Measurements from ENCODE around the gene ARMH1.
"Not testable (repeated sequence)": the region's sequence is repeated elsewhere in the genome, so short reads cannot be mapped to it uniquely, and the experiment has no call there.

Gene ARMH1

DNA sequence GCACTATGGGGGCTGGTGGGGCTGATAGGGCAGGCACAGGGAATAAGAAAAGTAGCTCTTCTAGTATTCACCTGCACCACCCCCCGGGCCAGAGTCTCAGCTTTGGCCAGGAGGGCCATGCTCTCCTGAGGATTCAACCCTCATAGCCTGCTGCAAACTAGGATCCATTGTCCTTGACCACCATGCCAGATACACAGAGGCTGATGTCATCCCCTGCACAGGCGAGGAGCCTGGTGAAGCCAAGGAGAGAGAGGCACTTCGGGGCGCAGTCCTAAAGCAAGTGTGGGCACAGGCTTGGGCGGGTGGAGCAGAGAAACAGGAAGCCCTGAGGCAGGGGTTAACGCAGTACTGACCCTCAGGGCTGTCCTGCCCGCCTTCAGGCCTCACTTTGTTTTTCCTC is 29.7 kb upstream of the ARMH1 start:
- DNase-seq (ENCODE audit: low spot score) = no peak

DNA sequence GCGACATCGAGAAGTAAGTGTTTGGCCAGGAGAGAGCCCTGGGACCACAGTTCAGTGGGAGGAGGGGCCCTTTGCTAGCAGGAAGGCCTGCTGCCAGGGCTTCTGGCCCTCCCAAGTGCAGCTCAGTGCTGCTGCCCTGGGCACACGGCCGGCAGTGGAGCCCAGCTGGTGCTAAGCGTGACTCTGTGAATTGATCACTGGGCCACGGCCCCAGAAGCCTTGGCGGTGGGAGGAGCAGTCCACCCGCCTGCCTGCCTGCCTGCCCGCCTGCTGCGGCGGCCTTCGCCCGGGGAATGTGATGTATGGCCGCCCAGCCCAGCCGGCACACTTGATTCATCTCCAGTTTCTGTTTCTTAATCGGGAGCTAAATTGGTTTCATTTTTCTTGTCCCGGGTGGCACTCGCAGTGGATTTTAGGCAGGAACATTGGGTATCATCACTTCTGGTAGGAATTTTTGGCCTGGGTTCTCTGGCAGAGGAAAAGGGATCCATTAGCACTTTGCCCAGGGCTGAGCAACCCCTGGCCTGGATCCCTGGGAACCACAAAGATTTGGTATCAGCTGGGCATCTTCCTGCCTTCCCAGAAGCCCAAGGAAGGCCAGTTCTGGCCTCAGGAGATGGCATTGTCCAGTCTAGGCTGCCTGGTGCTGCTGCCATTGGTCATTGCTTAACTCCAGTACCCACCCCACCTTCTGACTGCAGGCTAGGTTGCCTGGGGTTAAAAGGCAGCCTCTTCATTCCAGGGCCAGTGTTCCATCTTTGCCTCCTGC is 28.9 kb upstream of the ARMH1 start:
- peak; percentile 76 for DNase-seq (ENCODE audit: low spot score)

DNA sequence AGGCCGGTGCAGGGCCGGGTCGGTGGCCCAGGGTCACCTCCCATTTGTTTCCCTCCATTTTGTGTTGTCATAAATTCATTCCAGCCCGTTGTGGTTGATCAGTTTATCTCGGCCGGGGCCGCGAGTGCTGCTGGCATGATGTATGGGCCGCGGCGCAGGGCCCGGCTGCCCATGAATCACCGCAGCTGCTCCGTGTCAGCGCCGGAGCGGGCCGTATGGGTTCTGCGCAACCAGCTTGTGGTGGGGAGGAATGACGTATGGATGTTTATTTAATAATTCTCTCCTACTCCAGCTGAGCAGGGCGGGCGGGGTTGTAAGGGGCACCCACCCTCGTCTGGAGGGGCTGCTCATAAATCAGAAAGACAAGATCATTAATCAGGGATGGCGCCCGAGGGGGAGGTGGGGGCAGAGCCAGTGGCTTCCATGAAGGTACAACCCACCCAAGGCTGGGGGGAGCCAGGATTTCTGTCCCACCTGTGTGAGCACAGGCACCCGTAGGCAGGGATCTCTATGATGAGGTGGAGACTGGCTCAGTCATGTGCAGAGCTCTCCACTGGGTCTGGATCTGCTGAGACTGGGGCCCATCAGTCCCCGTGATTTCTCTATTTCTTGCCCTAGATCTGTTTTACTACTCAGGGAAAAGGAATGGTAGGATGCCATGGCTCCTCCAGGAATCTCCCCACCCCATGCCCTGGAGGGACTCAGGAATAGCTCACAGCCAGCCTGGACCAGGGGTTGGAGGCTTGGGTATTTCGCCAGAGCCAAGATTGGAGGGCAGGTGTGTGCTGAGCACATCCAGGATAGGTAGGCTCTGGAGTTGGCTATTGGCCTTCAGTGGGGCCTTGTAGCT is 28.0 kb upstream of the ARMH1 start:
- DNase-seq (ENCODE audit: low spot score) = no peak

DNA sequence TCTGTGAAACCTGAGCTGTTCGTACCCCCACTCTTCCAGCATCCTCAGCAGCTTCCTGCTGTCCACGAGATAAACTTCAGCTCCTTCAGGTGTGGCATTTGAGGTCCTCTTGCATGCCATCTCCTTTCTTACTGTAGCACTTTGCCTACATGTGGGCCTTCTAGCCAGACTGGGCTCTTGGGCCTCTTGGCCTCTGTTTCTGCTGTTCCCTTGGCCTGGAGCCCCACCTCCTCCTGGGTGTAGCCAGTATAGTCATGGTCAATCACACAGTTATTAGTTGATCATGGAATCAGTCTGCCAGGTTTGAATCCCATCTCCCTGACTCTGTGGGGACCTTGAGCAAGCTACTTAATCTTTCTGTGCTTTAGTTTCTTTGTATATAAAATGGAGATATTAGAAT is 26.6 kb upstream of the ARMH1 start:
- no peak for DNase-seq (ENCODE audit: low spot score)

DNA sequence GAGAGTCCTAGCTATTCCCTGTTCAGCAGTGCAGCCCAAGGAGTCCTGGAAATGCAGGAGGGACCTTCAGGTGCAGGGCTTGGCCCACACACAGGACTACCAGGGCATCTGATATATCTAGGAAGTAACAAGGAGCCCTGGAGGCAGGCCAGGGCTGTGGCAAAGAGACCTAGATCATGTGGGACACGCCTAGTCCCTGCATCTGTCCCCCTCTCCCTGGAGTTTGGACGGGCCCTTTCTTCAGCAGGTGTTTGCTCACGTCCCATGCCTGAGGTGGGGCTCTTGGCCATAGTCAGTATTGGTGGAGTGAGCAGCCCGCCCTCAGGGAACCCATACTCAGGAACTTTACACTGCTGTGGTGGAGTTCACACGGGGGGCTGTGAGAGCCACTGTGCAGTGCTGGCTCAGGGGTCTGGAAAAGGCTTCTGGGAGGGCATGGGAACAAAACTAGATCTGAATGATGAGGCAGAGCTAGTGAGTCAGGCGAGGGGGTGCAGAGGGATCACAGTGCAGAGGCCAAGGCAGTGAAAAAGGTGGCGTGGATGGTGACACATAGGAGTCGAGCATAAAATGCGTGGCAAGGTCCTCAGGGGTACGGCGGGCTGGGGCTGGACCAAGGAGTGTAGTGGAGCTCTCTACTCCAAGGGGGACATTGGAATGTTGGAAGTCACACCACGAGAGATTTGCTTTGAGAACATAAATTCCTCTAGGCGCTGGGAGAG is 25.8 kb upstream of the ARMH1 start:
- no peak for DNase-seq (ENCODE audit: low spot score)

DNA sequence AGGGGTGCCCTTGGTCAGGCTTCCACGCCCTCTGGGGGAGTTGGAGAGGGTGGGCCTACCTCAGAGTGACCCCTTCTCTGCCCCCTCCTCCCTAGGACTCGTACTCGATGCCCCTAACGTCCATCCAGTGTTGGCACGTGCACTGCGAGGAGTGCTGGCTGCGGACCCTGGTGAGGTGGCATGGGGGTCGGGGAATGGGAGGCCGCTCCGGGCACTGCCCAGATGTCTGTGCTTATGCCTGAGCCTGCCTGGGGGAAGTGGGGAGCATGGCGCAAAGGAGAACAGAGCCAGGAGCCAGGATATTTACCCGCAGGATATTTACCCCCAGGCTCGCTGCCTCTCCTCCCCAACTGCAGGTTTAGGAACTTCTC is 24.7 kb upstream of the ARMH1 start:
- DNase-seq (ENCODE audit: low spot score) = no peak

DNA sequence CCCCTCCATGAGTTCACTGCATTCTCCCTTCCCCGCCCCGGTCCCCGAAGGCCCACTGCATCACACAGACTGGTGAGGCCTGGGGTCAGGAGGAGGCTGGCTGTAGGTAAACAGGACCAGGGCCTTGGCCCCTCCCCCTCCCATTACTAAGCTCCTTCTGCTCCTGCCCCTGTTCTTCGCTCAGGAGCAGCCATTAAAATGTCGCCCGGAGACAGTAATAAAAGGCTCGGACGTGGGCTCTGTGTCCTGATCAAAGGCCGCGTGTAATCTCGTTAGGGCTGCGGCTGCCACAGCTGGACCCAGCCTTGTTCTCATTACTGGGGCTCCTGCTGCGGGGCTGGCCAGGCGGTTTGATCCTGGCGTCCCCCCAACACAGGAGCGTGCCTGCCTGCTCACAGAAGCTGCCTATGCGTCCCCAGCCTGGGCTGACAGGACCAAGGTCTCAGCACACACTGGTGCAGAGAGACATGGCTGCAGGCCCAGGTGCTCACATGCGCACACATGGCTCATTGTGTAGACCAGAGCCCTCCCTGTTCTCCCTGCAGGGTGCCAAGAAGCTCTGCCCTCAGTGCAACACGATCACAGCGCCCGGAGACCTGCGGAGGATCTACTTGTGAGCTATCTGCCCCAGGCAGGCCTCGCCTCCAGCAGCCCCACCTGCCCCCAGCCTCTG is 24.2 kb upstream of the ARMH1 start:
- no peak for DNase-seq (ENCODE audit: low spot score)

DNA sequence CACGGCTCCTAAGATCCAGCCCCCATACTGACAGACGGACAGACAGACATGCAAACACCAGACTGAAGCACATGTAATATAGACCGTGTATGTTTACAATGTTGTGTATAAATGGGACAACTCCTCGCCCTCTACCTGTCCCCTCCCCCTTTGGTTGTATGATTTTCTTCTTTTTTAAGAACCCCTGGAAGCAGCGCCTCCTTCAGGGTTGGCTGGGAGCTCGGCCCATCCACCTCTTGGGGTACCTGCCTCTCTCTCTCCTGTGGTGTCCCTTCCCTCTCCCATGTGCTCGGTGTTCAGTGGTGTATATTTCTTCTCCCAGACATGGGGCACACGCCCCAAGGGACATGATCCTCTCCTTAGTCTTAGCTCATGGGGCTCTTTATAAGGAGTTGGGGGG is 23.4 kb upstream of the ARMH1 start:
- DNase-seq (ENCODE audit: low spot score) = no peak

DNA sequence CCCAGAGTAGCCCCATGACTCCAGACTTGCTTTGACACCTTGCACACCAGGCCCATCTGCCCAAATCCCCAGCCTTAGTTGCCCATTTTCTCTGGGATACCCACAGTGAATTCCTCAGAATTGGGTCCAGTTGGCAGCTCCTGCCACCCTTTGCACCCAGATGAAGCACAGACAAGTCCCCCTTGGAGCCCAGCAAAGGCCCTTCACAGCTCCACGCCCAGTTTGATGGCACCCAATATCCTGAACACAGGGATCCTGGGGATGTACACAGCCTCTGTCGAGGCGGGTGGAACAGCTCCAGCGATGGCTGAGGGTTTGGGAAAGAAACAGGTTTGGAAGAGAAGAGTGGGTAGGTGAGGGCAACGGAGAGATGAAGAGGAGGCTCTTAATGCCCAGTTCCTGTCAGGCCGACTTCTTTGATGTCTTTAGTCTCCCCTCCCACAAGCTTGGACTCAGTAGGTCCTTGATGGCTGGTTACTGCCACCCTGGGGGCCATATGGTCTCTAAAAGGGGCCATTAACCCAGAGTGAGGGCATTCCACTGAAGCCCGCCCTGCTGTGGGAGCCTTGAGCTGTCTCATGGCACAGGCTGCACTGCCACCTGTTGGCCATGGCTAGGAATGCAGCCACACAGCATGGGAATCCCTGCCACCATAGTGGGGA is 21.9 kb upstream of the ARMH1 start:
- DNase-seq (ENCODE audit: low spot score) = peak; percentile 89

DNA sequence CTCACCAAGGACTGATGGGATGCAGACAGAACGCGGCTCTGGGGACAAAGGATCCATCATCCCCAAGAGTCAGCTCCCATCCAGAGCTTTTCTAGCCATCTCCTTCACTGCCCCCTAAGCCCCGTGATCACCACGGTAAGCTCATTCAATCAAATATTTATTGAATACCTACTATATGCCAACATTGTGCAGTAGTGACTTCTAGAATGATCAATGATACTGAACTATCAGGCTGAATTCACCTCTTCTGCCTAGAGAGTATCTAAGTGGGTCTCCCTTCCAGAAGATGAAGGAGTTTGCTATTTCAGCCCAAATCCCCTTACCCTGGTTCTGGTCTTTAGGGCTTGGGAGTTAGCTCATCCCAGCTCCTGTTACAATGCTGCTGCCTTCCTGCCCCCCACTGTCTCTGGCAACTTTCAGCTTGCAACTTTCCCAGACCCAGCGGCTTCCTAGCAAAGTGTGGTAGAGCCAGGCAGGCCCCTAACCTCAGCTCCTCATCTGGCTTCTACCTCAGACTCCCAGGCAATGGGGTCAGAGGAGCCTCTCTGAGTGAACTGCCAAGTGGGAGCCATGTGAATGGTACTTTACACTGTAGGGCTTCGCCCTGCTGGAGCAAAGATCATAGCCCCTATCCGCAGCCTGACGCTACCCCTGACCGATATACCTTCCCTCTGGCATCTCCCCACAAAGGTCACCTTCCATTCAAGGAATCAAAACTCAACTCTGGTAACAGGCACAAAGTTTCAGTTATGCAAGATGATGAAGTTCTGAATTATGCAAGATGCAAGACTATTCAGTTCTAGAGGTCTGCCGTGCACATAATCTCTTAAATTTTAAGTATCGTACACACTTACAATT is 21.2 kb upstream of the ARMH1 start:
- no peak for DNase-seq (ENCODE audit: low spot score)

DNA sequence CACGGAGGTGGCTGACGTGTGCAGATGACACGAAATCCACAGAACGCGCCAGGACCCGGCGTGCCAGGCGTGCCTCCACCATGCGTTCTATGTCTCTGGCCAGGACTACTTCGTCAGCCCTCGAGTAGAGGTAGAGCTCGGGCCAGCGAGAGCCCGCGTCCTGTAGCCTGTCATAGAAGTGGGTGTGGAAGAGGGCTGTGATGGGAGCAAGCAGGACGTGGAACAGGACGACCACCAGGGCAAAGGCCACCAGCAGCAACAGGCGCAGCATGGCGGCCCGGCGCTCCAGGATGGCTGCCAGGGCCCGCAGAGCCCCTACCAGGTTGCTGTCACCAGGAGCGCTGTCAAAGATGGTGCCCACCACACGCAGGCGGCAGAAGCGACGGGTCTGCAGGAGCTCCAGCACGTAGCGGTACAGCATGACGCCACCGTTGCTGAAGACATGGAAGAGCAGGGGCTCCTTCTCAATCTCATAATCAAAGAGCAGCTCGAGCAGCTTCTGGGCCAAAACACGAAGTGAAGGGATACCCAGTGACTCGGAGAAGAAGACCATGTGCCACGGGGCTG is 19.8 kb upstream of the ARMH1 start:
- no peak for DNase-seq (ENCODE audit: low spot score)

DNA sequence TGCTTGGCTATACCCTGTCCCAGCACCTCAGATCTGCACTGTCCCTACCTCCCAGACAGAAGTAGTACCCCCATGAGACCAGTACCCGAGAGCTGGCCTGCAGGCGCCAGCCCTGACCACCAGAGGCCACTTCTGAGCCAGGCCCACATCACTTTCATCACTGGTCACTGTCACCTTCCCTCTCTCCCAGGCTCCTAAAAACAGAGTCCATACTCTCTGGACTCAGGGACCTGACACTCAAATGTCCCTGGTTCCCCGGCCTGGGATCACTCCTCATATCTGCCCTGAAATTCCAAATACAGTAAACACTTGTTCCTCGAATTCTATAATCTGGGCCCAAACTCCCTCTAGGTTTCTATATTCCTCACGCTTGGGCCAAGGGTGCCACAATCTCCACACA is 18.9 kb upstream of the ARMH1 start:
- DNase-seq (ENCODE audit: low spot score) = no peak

DNA sequence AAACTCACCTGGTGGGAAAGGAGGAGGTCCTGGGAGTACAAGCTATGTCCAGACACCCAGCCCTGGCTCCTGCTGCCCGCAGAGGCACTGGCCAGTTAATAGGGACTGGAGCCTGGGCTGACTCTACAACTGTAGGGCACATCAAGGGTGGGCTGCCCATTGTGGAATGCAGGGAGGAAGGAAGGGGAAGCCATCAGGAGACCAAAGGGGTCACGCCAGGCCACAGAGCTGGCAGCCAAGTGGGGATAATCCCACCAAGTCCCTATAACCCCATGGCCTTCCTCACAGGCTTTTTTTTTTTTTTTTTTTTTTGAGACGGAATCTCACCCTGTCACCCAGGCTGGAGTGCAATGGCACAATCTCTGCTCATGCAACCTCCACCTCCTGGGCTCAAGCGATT is 14.9 kb upstream of the ARMH1 start:
- no peak for DNase-seq (ENCODE audit: low spot score)

DNA sequence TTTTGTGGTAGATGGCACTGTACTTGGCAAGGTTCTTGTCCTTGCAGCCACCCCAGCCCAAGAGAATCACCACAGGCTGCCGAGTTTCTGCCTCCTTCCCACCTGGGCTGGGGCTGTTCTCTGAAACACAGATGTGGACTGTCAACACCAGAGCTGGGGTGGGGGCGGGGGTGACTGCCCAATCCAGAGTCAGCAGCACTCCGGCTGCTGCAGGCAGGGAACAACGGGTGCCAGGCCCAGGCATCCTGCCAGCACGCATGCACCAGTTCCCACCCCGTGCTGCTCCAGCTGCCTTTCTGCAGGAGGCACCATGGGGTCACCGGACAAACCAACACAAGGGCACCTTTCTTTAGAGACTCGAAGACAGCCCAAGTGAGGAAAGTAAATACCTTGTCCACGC is 14.3 kb upstream of the ARMH1 start:
- peak; percentile 75 for DNase-seq (ENCODE audit: low spot score)

DNA sequence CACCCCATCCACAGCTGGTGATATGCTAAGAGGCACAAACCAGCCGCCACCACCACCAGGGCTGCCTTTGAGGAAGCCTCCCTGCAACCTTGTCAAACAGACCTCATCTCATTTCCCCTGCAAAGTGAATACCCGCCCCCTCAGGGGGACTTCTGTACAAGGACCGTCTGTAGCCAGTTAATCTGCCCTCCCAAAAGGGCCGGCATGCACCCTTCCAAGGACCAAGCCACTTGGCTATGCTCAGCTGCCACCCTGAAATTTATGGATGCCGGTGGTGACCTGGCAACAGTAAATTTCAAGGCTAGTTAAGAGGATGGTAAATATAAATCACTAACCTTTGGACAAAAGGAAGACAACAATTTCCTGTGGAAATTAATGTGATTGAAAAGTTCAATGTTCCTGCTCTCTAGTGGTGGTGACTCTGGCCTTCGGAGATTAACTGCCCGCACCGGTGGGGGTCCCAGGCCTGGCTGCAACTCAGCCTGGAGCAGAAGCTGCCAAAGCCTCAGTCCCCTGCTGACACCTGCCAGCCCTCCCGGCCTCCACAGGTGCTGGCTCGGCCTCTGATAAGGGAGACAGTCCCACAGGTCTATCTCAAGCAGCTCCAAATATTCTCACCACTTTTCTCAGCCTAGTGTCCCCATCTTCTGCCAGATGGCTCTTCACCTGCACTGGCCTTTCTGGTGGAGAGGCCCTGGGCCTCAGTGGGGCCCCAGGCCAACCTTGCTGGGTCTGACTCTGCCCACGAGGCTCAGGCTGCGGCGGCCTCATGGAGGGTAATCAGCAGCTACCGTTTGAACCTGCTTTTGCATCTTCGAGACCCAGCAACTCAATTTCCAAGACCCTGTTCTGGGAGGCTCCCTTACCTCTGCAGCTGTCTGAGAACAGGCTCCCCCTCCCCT is 12.5 kb upstream of the ARMH1 start:
- no peak for DNase-seq (ENCODE audit: low spot score)

DNA sequence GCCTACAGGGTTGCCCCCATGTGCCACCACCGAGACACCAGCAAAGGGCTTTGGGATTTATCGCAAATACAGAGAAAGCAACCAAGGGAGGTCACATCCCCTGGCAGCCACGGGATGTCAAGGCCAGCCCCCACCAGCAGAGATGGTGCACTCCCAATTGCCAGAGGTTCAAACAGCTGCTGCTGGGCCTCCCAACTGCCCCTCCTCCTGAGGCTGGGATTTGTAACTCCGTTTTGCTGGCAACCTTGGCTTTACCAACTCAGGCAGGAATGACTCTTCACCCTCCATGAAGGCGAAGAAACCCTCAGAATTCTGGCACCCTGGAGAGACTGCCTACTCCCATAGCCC is 11.9 kb upstream of the ARMH1 start:
- DNase-seq (ENCODE audit: low spot score) = no peak

DNA sequence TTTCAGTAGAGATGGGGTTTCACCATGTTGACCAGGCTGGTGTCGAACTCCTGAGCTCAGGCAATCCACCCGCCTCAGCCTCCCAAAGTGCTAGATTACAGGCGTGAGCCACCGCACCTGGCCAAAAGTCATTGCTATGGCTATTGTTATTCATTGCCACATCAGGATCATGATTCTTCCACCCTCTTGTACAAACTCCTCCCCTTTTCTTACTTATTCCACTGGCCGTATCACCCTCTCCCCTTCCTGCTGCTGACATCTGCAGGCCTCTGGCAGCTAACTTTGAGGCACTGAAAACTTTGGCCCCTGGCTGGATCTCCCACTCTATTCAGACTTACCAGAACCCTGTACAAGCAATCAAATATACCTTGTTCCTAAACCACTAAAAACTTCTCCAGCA is 11.1 kb upstream of the ARMH1 start:
- no peak for DNase-seq (ENCODE audit: low spot score)

DNA sequence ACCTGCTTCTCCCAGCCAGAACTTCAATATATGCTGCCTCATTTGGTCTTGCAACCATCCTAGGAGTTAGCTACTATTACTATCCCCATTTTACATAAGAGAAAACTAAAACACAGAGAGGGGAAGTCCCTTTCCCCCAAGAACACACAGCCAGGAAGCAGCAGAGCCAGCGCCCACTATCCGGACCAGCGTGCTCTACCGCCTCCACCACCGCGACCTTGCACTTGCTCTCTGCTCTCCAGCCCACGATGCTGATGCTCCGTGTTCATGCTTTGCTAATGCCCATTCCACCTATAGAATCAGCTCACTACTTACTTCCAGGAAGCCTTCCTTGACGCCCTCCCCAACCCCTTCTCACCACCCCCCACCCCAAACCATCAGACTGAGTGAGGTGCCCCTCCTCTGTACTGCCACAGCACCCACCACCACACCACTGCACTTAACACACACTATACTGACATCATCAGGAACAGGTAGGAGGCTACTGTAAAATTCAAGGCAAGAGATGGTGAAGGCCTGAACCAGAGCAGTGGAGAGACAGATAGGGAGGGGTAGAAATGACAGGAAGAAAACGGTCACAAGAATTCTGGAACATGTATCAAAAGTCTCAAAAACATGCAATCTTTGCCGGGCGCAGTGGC is 9.7 kb upstream of the ARMH1 start:
- no peak for DNase-seq (ENCODE audit: low spot score)

DNA sequence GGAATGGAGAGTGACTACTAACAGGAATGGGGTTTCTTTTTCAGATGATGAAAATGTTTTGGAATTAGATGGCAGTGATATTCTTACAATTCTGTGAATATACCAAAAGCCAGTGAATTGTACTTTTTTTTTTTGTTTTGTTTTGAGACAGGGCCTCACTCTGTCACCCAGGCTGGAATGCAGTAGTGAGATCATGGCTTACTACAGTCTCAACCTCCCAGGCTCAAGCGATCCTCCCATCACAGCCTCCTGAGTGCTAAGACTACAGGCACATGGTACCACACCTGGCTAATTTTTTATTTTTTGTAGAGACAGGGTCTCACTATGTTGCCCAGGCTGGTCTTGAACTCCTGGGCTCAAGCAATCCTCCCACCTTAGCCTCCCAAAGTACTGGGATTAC is 7.8 kb upstream of the ARMH1 start:
- not testable (repeated sequence) for DNase-seq (ENCODE audit: low spot score)
